Esophagus muscularis mucosa (tissue), 4 donors: ENCODE measurements around the gene MPL.

ENCODE experiments used
- EP300 ChIP-seq: sonication (generic); formaldehyde crosslinking; IDR thresholded peaks from one replicate; pipeline ENCODE4 v1.6.1; 2017; ENCODE audit warnings: antibody characterized with exemption
- POLR2A ChIP-seq: fragments of 450-650 bp; IDR thresholded peaks from one replicate; pipeline ENCODE4 v1.6.1; 2017; ENCODE audit warnings: antibody characterized with exemption, moderate library complexity, mild to moderate bottlenecking, low read depth
- POLR2AphosphoS5 ChIP-seq, 2 donors: sonication (generic); formaldehyde crosslinking; IDR thresholded peaks; one replicate each; pipeline ENCODE4 v1.6.1; 2017; ENCODE audit warnings: antibody characterized with exemption in 2 of 2
- TF ChIP-seq, protein P1 (sequence below), 3 experiments: fragments of 200-600 bp in 2 of 3; fragments of 450-650 bp in 1 of 3; sonication (generic) in 2 of 3; IDR thresholded peaks; one replicate each; pipeline ENCODE4 v1.5.1; 2017 to 2019; ENCODE audit warnings: antibody characterized with exemption in 3 of 3, mild to moderate bottlenecking in 2 of 3, moderate library complexity in 1 of 3

DNA sequence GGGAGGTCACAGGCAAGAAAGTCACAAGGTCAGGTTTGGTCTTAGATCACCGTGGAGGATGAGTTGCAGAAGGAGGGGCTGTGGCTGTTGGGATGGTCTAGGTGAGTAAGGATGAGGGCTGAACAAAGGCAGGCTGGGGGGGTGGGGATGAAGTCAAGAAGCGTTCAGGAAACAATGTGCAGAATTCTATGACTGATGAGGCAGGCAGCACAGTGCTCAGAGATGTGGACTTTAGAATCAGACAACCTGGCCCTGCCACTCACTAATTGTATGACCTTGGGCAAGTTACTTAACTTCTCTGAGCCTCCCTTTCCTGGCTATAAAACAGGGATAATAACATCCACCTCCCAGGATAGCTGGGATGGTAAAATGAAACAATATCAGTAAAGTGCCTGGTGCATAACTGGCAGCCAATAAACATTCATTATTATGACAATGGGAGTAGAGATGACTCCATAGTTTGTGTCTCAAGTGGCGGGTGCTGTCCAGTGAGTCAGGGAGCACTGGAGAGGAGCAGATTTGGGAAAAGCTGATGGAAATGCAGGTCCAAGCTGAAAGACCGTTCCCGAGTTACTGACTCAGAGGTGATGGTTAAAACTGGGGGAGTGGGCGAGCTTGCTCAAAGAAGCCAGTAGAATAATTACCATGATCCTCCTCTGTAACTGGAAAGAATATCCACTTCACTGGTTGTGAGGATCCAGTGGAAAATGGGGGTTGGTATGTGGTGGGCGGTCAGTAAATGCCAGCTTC lies 34.7 kb upstream of the MPL start:
- TF ChIP-seq, protein P1, sequence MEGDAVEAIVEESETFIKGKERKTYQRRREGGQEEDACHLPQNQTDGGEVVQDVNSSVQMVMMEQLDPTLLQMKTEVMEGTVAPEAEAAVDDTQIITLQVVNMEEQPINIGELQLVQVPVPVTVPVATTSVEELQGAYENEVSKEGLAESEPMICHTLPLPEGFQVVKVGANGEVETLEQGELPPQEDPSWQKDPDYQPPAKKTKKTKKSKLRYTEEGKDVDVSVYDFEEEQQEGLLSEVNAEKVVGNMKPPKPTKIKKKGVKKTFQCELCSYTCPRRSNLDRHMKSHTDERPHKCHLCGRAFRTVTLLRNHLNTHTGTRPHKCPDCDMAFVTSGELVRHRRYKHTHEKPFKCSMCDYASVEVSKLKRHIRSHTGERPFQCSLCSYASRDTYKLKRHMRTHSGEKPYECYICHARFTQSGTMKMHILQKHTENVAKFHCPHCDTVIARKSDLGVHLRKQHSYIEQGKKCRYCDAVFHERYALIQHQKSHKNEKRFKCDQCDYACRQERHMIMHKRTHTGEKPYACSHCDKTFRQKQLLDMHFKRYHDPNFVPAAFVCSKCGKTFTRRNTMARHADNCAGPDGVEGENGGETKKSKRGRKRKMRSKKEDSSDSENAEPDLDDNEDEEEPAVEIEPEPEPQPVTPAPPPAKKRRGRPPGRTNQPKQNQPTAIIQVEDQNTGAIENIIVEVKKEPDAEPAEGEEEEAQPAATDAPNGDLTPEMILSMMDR (IDR thresholded peaks at IDR 0.05), result no peak
- no peak for TF ChIP-seq POLR2AphosphoS5 (IDR thresholded peaks at IDR 0.05)
- no peak for TF ChIP-seq EP300
- no peak for TF ChIP-seq POLR2A
